DMS79 treated with DMSO at 0.1 percent for 48 hours (cell line): ENCODE results near the gene MS4A3.
"Not testable (repeated sequence)": the region's sequence is repeated elsewhere in the genome, so short reads cannot be mapped to it uniquely, and the experiment has no call there.

Source experiments
- DNase-seq: peaks from one replicate; lab custom pipeline; 2025; lab: John Stamatoyannopoulos, UW

The MS4A3 gene

DNA sequence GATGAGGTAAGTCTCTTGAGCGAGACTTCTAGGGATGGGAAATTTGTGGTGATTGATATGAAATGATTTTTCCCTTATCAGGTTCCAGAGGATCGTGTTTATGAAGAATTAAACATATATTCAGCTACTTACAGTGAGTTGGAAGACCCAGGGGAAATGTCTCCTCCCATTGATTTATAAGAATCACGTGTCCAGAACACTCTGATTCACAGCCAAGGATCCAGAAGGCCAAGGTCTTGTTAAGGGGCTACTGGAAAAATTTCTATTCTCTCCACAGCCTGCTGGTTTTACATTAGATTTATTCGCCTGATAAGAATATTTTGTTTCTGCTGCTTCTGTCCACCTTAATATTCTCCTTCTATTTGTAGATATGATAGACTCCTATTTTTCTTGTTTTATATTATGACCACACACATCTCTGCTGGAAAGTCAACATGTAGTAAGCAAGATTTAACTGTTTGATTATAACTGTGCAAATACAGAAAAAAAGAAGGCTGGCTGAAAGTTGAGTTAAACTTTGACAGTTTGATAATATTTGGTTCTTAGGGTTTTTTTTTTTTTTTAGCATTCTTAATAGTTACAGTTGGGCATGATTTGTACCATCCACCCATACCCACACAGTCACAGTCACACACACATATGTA lies 39.1 kb downstream of the MS4A3 start:
- DNase-seq: no peak

DNA sequence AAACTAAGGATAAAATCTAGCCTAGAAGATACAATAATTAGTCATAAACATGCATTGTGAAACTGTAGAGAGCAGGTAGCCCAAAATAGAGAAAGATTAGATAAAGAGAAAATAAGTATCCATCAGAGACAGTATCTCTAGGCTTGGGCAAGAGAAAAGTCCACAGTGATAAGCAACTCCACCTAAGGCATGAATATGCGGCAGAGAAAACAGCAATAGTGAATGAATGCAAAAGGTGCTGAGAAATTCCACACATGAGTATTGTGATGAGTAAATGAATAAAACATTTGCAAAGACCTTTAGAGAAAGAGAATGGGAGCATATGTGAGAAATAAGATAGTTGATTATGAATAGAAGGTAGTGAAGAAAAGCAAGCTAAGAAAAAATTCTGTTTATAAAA lies 40.7 kb downstream of the MS4A3 start:
- no peak for DNase-seq

DNA sequence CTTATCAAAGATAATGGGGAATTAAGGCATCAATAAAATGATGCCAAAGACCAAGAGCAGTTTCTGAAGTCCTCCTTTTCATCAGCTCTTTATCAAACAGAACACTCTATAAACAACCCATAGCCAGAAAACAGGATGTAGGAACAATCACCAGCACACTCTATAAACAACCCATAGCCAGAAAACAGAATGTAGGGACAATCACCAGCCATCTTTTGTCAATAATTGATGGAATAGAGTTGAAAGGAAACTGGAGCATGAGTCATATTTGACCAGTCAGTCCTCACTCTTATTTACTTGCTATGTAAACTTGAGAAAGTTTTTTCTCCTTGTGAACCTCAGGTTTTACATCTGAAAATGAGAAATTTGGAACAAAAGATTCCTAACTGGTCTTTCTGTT lies 42.0 kb downstream of the MS4A3 start:
- DNase-seq: no peak

DNA sequence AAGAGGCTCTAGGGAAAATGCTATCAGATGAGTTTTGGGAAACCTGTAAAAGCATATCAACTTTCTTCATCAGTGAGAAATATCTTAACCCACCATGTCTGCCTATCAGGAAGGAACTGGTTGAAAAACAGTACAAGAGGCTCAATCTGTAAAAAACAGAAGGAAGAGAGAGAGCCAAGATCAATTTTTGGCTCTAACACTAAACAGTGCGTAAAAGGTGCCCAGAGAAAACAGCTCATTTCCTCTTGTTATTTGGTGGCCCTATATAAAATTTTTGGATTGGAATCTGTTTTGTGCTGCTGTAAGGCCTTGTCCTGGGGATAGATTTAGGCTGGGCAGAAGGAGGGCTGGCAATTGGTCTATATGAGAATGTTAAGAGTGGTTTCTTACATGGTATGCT lies 44.1 kb downstream of the MS4A3 start:
- DNase-seq: no peak

GRCh38 chr11:60101368-60101767 lies 44.9 kb downstream of the MS4A3 start:
- not testable (repeated sequence) for DNase-seq

DNA sequence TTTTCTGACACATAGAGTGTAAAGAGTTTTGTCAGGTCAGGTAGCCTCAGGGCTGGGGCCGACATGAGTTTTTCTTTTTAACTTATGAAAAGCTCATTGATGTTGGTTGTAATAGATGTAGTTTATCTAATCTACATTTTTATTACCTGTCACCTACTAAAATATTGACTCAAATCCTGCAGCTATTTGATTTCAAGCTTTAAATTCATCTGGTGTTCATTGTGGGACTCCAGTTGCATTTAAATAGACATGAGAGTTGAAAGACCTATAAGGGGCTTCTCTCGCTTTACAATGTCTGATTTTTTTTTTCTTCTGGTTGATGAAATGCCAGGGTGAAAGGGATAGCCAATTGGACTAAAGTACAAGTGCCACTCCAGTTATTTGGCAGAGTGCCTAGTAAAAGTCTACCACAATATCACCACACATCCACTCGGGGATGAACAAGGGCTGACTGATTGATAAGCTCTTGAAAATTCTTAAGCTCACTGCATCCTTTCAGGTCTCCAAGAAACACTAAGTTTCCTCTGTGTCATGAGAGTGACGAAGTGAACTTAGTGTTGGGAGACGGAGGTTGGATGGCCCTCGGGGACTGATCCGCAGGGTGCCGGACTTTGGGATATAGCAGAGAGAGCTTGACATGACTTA lies 48.1 kb downstream of the MS4A3 start:
- not testable (repeated sequence) for DNase-seq

GRCh38 chr11:60108631-60109030 lies 52.2 kb downstream of the MS4A3 start:
- not testable (repeated sequence) for DNase-seq

DNA sequence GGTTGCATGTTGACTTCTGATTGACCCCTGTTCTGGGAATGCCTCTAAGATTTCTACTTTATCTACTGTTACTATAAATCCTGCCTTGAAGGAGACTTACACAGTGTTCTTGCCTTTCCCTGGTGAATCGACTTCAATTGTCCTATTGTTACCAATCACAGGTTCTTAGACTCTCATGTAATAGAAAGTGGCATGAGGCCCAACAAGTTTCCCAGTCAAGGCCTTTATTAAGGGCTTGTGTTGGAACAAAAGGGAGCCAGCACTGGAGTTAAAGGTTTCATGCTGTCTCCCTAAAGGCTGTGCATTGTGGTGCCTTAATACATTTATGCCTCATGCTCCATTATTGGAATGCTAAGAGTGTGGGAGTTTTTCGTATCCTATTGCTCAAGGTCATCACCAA lies 55.3 kb downstream of the MS4A3 start:
- DNase-seq: no peak

- no peak for DNase-seq
Measured at GRCh38 chr11:60116996-60117790, 60.7 kb downstream of the MS4A3 start.

GRCh38 chr11:60118338-60118737 lies 61.9 kb downstream of the MS4A3 start:
- no peak for DNase-seq

DNA sequence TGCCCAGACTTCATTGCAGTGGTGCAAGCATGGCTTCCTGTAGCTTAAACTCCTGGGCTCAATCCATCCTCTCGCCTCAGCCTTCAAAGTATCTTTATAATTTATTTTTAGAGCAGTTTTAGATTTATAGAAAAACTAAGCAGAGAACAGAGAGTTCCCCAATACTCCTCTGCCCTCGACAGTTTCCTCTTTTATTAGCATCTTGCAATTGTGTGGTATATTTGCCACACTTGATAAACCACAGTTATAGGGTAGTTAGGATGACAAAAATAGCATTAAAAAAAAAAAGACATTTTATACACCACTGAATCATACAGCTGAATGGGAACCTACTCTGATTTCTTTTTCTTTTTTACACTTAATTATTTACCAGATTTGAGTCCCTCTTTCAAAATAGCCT lies 63.2 kb downstream of the MS4A3 start:
- DNase-seq: no peak
